ENCODE measurements around the gene UBIAD1. TPM values are rescaled to one million over a fixed set of nuclear protein-coding genes. Genes with fewer than 3 reads are reported as not detected.

UBIAD1 gene
- total and polyA plus RNA-seq, 2 experiments from 2014 or later, result 13.7 to 31.6 TPM

DNA sequence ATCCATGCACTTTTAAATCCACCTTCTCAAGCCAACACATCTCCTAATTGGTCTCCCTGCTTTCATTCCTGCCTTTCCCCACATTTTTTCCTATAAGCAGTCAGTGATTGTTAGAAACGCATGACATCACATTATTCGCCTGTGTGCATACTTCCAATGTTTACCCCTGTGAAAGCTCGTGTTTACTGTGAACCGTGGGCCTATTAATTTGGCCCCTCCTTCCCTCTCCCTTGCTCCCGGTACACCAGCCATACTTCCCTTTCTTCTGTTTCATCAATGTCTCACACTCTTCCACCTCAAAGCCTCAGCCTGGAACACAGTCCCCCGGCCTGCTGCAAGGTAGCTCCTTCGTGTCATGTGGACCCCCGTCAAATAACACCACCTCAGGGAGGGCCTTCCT, 19.8 kb upstream of the UBIAD1 start (continued):
- TF ChIP-seq, protein P1, sequence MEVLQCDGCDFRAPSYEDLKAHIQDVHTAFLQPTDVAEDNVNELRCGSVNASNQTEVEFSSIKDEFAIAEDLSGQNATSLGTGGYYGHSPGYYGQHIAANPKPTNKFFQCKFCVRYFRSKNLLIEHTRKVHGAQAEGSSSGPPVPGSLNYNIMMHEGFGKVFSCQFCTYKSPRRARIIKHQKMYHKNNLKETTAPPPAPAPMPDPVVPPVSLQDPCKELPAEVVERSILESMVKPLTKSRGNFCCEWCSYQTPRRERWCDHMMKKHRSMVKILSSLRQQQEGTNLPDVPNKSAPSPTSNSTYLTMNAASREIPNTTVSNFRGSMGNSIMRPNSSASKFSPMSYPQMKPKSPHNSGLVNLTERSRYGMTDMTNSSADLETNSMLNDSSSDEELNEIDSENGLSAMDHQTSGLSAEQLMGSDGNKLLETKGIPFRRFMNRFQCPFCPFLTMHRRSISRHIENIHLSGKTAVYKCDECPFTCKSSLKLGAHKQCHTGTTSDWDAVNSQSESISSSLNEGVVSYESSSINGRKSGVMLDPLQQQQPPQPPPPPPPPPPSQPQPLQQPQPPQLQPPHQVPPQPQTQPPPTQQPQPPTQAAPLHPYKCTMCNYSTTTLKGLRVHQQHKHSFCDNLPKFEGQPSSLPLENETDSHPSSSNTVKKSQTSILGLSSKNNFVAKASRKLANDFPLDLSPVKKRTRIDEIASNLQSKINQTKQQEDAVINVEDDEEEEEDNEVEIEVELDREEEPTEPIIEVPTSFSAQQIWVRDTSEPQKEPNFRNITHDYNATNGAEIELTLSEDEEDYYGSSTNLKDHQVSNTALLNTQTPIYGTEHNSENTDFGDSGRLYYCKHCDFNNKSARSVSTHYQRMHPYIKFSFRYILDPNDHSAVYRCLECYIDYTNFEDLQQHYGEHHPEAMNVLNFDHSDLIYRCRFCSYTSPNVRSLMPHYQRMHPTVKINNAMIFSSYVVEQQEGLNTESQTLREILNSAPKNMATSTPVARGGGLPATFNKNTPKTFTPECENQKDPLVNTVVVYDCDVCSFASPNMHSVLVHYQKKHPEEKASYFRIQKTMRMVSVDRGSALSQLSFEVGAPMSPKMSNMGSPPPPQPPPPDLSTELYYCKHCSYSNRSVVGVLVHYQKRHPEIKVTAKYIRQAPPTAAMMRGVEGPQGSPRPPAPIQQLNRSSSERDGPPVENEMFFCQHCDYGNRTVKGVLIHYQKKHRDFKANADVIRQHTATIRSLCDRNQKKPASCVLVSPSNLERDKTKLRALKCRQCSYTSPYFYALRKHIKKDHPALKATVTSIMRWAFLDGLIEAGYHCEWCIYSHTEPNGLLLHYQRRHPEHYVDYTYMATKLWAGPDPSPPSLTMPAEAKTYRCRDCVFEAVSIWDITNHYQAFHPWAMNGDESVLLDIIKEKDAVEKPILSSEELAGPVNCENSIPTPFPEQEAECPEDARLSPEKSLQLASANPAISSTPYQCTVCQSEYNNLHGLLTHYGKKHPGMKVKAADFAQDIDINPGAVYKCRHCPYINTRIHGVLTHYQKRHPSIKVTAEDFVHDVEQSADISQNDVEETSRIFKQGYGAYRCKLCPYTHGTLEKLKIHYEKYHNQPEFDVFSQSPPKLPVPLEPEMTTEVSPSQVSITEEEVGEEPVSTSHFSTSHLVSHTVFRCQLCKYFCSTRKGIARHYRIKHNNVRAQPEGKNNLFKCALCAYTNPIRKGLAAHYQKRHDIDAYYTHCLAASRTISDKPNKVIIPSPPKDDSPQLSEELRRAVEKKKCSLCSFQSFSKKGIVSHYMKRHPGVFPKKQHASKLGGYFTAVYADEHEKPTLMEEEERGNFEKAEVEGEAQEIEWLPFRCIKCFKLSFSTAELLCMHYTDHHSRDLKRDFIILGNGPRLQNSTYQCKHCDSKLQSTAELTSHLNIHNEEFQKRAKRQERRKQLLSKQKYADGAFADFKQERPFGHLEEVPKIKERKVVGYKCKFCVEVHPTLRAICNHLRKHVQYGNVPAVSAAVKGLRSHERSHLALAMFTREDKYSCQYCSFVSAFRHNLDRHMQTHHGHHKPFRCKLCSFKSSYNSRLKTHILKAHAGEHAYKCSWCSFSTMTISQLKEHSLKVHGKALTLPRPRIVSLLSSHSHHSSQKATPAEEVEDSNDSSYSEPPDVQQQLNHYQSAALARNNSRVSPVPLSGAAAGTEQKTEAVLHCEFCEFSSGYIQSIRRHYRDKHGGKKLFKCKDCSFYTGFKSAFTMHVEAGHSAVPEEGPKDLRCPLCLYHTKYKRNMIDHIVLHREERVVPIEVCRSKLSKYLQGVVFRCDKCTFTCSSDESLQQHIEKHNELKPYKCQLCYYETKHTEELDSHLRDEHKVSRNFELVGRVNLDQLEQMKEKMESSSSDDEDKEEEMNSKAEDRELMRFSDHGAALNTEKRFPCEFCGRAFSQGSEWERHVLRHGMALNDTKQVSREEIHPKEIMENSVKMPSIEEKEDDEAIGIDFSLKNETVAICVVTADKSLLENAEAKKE (CRISPR knock-in tag; IDR thresholded peaks at IDR 0.05), result no peak
- TF ChIP-seq, protein P2, sequence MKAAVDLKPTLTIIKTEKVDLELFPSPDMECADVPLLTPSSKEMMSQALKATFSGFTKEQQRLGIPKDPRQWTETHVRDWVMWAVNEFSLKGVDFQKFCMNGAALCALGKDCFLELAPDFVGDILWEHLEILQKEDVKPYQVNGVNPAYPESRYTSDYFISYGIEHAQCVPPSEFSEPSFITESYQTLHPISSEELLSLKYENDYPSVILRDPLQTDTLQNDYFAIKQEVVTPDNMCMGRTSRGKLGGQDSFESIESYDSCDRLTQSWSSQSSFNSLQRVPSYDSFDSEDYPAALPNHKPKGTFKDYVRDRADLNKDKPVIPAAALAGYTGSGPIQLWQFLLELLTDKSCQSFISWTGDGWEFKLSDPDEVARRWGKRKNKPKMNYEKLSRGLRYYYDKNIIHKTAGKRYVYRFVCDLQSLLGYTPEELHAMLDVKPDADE (IDR thresholded peaks at IDR 0.05), result no peak
- TF ChIP-seq ZNF331 (CRISPR knock-in tag; IDR thresholded peaks at IDR 0.05; ENCODE audit: low read depth) (no peak), ZNF114 (CRISPR knock-in tag; IDR thresholded peaks at IDR 0.05) (no peak), STAT1 (IDR thresholded peaks at IDR 0.05; ENCODE audit: unreplicated experiment) (no peak), EZH2 (IDR thresholded peaks at IDR 0.05; ENCODE audit: low read depth, unreplicated experiment) (no peak), POLR2AphosphoS5 (IDR thresholded peaks at IDR 0.05; ENCODE audit: low read depth) (no peak)

DNA sequence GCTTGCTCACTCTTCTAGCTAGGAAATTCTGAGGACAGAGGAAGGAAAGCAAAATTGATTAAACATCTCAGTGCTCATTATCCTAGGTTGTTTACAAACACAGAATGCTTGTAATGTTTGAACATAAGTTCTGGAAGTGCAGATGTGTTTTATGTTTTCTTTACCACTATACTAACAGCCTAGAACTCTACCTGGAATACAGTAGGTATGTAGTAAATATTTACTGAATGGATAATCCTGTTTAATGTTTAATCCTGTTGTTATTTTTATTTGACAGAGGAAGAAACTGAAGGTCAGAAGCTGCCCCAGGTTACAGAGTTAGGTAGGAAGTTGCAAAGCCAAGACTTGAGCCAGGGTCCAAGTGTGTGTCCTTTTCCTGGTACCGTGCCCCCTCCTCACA, 16.7 kb upstream of the UBIAD1 start:
- 0 out of 2 replicates have a peak, but pooled peaks cover 5% of the 10 kb centered on the region for H3F3A ChIP-seq (replicated peaks; ENCODE audit: low read depth)
- no peaks in the 10 kb centered on the region for H3K27me3 ChIP-seq (ENCODE audit: insufficient read depth)
- Mint-ChIP-seq H3K36me3 (ENCODE audit: low read depth) (peaks cover 82% of the 10 kb centered on the region), H3K9me3 (no peaks in the 10 kb centered on the region; the same call in 2 of the 3 replicates), H3K27me3 (ENCODE audit: insufficient read depth, low read depth, poor library complexity) (peaks cover 2% of the 10 kb centered on the region), H3K27ac (no peak overlapping the region), H3K4me1 (peaks cover 1% of the 10 kb centered on the region; the same call in 1 of the 3 replicates), H3K4me3 (no peak overlapping the region)
- no peak for ATAC-seq
- DNase-seq (ENCODE audit: low spot score), result no peak
- H3K79me2 ChIP-seq (replicated peaks; ENCODE audit: insufficient read depth), result peaks cover 12% of the 10 kb centered on the region
- no peaks in the 10 kb centered on the region for H3K9me2 ChIP-seq (ENCODE audit: insufficient read depth)
- peaks cover 66% of the 10 kb centered on the region for H3K36me3 ChIP-seq (ENCODE audit: insufficient read depth)
- H3K4me1 ChIP-seq (ENCODE audit: insufficient read depth), result 0 out of 2 replicates have a peak, but pooled peaks cover 4% of the 10 kb centered on the region
- H3K27ac ChIP-seq (ENCODE audit: low read depth), result no peak overlapping the region
- no peak overlapping the region for H2AFZ ChIP-seq
- H3K4me2 ChIP-seq, result no peak overlapping the region
- peaks cover 20% of the 10 kb centered on the region for H4K20me1 ChIP-seq (replicated peaks; ENCODE audit: insufficient read depth)
- no peak for TF ChIP-seq EZH2 (IDR thresholded peaks at IDR 0.05; ENCODE audit: low read depth, unreplicated experiment)
- no peak overlapping the region for H3K4me3 ChIP-seq
